Measurements from ENCODE around the gene RASAL1. TPM values are rescaled to one million over a fixed set of nuclear protein-coding genes. Genes with fewer than 3 reads are reported as not detected.
A peak's percentile ranks its signal among the peaks of the same experiment; 100 is the strongest.

RASAL1 gene
- total RNA-seq, 2 experiments from 2014 or later = 1.2 to 2.7 TPM

DNA sequence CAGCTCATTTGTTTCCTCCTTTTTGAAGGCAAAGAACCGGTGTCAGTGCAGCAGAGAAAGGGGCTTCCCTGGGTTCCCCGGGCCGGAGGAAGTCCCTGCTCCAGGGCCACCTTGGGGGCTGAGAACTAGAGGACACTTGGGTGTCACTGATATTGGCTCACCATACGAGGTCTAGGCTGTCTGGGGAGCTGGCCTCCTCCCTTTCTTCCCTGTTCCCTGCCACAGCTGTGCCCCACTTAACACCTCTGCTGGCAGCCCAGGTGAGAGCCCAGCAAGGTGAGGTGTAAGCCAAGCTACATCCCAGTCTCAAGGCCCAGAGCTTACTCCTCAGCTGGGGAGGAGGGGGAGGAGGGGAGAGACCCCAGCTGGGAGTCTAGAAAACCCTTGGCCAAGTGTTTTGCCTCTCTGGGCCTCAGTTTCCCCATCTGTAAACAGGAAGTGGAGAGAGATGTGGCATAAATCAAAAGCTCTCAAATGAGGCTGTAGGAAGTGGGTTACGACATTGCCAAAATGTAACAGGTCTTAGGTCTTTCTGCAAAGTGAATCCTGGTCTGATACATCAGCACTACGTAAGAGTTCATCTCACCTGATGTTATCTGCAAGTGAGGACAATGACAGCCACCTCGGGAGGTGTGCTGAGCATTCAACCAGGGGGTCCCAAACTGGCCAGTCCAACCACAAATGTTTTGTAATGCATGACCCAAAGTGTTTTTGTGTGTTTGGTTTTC is 25.5 kb downstream of the RASAL1 start:
- intact Hi-C loops (cut with DNase I, micrococcal nuclease) = loop anchor here in 1 of 2 experiments (2.0 to 5.0 kb wide), 2 partner anchors 49 to 62 kb away; no protein-coding TSS in a partner anchor
- Histone ChIP-seq H3K27ac (ENCODE audit: low read depth in 1 of 2, low read length in 2 of 2) (no peak overlapping the region), H3K36me3 (ENCODE audit: insufficient read depth, low read length) (no peaks in the 10 kb centered on the region), H3K27me3 (ENCODE audit: control insufficient read depth in 1 of 2, insufficient read depth in 2 of 2, low read length in 2 of 2) (no peaks in the 10 kb centered on the region), H3K4me1 (ENCODE audit: insufficient read depth, low read length) (peaks cover 14% of the 10 kb centered on the region), H3K9me3 (ENCODE audit: control insufficient read depth in 1 of 2, insufficient read depth in 1 of 2, low read length in 2 of 2) (no peaks in the 10 kb centered on the region), H3K4me3 (ENCODE audit: low read length) (no peak overlapping the region)
- Mint-ChIP-seq H3K27ac (peak overlapping the region; percentile 24), H3K4me1 (ENCODE audit: low read depth) (peaks cover 11% of the 10 kb centered on the region), H3K4me3 (no peak overlapping the region), H3K36me3 (ENCODE audit: low read depth) (no peaks in the 10 kb centered on the region), H3K27me3 (no peaks in the 10 kb centered on the region), H3K9me3 (no peaks in the 10 kb centered on the region)
- POLR2A ChIA-PET = interaction anchor here (1.3 kb wide), 1 partner anchor 43 kb away, joined by 3 read pairs; no protein-coding TSS in a partner anchor
- DNase-seq = peak in 1 of 14 experiments; percentile 19
- CTCF ChIA-PET = no interaction called here
- TF ChIP-seq CTCF (IDR thresholded peaks at IDR 0.05) = no peak
- peak; percentile 41 for ATAC-seq (ENCODE audit: poor library complexity)

DNA sequence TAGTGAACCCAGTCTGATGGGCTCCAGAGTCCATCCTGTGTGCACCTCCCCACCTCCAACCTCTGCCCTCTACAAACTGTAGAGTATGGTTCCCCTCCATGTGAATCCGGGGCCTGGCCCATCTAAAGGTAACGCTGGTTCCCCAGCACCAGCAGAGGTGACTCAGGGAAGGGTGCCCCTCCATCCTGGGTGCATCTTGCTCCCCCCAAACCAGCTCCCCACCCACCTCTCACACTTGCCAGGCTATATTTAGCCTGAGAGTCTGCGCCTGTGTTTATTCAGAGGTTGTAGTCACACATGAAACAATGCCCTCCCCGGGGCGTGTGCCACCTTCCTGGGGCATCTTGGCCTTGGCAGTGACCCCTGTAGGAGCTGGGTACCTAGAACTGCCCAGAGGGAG is 26.2 kb downstream of the RASAL1 start:
- H3K4me1 Mint-ChIP-seq (ENCODE audit: low read depth) = peaks cover 11% of the 10 kb centered on the region
- peaks cover 15% of the 10 kb centered on the region for H3K4me1 ChIP-seq (ENCODE audit: insufficient read depth, low read length)
- POLR2A ChIA-PET = interaction anchor here (0.8 to 1.3 kb wide), 2 partner anchors 43 to 61 kb away, joined by 3 read pairs; no protein-coding TSS in a partner anchor
- H3K27me3 ChIP-seq (ENCODE audit: control insufficient read depth in 1 of 2, insufficient read depth in 2 of 2, low read length in 2 of 2) = no peaks in the 10 kb centered on the region
- H3K27ac Mint-ChIP-seq = peak overlapping the region; percentile 24
- intact Hi-C loops (cut with DNase I, micrococcal nuclease) = loop anchor here in 1 of 2 experiments (5.0 kb wide), 1 partner anchor 63 kb away; no protein-coding TSS in a partner anchor
- no peak for TF ChIP-seq CTCF (IDR thresholded peaks at IDR 0.05)
- no peak overlapping the region for H3K27ac ChIP-seq (ENCODE audit: low read depth in 1 of 2, low read length in 2 of 2)
- no peaks in the 10 kb centered on the region for H3K36me3 Mint-ChIP-seq (ENCODE audit: low read depth)
- H3K4me3 Mint-ChIP-seq = no peak overlapping the region
- H3K4me3 ChIP-seq (ENCODE audit: low read length) = no peak overlapping the region
- no peaks in the 10 kb centered on the region for H3K9me3 ChIP-seq (ENCODE audit: control insufficient read depth in 1 of 2, insufficient read depth in 1 of 2, low read length in 2 of 2)
- H3K36me3 ChIP-seq (ENCODE audit: insufficient read depth, low read length) = no peaks in the 10 kb centered on the region
- H3K9me3 Mint-ChIP-seq = no peaks in the 10 kb centered on the region
- ATAC-seq (ENCODE audit: poor library complexity) = no peak
- CTCF ChIA-PET = no interaction called here
- no peak for DNase-seq
- H3K27me3 Mint-ChIP-seq = no peaks in the 10 kb centered on the region

- DNase-seq (no peak), ATAC-seq (ENCODE audit: poor library complexity) (no peak)
- Histone ChIP-seq H3K4me3 (ENCODE audit: low read length) (no peak overlapping the region), H3K9me3 (ENCODE audit: control insufficient read depth in 1 of 2, insufficient read depth in 1 of 2, low read length in 2 of 2) (no peaks in the 10 kb centered on the region), H3K36me3 (ENCODE audit: insufficient read depth, low read length) (no peaks in the 10 kb centered on the region), H3K27ac (ENCODE audit: low read depth in 1 of 2, low read length in 2 of 2) (no peak overlapping the region), H3K4me1 (ENCODE audit: insufficient read depth, low read length) (peaks cover 24% of the 10 kb centered on the region), H3K27me3 (ENCODE audit: control insufficient read depth in 1 of 2, insufficient read depth in 2 of 2, low read length in 2 of 2) (no peaks in the 10 kb centered on the region)
- ChIA-PET POLR2A (interaction anchor here (0.8 kb wide), 1 partner anchor 62 kb away, joined by 3 read pairs; no protein-coding TSS in a partner anchor), CTCF (no interaction called here)
- Mint-ChIP-seq H3K27ac (no peak overlapping the region), H3K9me3 (no peaks in the 10 kb centered on the region), H3K4me3 (no peak overlapping the region), H3K27me3 (no peaks in the 10 kb centered on the region), H3K36me3 (ENCODE audit: low read depth) (no peaks in the 10 kb centered on the region), H3K4me1 (ENCODE audit: low read depth) (peaks cover 19% of the 10 kb centered on the region)
- TF ChIP-seq CTCF (IDR thresholded peaks at IDR 0.05) = no peak
- intact Hi-C loops (cut with DNase I, micrococcal nuclease) = loop anchor here in 1 of 2 experiments (5.0 kb wide), 1 partner anchor 64 kb away; no protein-coding TSS in a partner anchor
Observed at GRCh38 chr12:113108308-113108707, 27.3 kb downstream of the RASAL1 start.

All from CD4-positive, alpha-beta T cell (primary cell).